ENCODE results near the gene ATXN7L2. TPM values are rescaled to one million over a fixed set of nuclear protein-coding genes. Genes with fewer than 3 reads are reported as not detected.
A peak's percentile ranks its signal among the peaks of the same experiment; 100 is the strongest.

The ATXN7L2 gene
- polyA plus RNA-seq, 2 of the 4 experiments (the other 2 are of a cell fraction) = 0.97 to 2.2 TPM

DNA sequence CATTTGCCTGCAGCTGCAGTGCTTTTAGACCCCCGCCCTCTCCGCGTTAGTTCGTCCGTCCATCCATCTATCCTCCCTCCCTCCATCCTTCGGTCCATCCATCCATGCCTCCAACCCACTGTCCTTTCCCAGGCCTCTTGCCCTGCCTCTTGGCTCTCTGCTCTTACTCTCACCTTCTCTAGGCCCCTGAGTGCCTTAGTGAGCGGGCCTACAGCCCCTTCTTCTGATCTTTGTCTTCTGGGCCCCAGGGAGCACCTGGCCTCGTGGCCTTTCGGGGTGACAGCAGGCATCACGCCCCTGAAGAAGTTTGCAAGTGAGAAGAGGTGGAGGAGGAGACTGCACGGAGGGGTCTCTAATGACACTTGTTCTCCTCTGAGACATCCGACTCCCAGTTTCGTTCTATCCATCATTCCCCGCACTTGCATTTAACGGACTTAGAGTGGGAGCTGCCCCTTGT is 842 bp downstream of the ATXN7L2 start:
- Histone ChIP-seq H3K27ac (peak overlapping the region; percentile 96 to 99), H3K9me3 (no peaks in the 10 kb centered on the region), H3K4me2 (peak overlapping the region; percentile 91), H3K4me1 (peaks cover 6% of the 10 kb centered on the region; the same call in 2 of the 3 replicates), H3K4me3 (peak overlapping the region; percentile 60)
- ChIA-PET CTCF (interaction anchor here (0.8 to 23.6 kb wide), 6 partner anchors 9 to 47 kb away, joined by 3 to 749 read pairs (median 14); partner anchors contain the start of genes CYB561D1 and GPR61), POLR2A (interaction anchor here (1.1 to 2.2 kb wide), 3 partner anchors 9 to 46 kb away, joined by 3 to 9 read pairs (median 6); partner anchors contain the start of gene CYB561D1)
- DNase-seq (ENCODE audit: low read depth in 1 of 2, low spot score in 1 of 2) (no peak), ATAC-seq (peak in 1 of 2 experiments; percentile 10; a peak in 3 of 6 replicates), FAIRE-seq (no peak)
- 59% methylated on average over 15 of the region's 15 CpGs for WGBS (ENCODE audit: missing lambda C conversion rate)
- no peak for TF ChIP-seq HOXA7 (CRISPR knock-in tag; IDR thresholded peaks at IDR 0.05)
- TF ChIP-seq, protein P1, sequence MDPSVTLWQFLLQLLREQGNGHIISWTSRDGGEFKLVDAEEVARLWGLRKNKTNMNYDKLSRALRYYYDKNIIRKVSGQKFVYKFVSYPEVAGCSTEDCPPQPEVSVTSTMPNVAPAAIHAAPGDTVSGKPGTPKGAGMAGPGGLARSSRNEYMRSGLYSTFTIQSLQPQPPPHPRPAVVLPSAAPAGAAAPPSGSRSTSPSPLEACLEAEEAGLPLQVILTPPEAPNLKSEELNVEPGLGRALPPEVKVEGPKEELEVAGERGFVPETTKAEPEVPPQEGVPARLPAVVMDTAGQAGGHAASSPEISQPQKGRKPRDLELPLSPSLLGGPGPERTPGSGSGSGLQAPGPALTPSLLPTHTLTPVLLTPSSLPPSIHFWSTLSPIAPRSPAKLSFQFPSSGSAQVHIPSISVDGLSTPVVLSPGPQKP (IDR thresholded peaks at IDR 0.05; ENCODE audit: low read depth, low read length) = no peak

DNA sequence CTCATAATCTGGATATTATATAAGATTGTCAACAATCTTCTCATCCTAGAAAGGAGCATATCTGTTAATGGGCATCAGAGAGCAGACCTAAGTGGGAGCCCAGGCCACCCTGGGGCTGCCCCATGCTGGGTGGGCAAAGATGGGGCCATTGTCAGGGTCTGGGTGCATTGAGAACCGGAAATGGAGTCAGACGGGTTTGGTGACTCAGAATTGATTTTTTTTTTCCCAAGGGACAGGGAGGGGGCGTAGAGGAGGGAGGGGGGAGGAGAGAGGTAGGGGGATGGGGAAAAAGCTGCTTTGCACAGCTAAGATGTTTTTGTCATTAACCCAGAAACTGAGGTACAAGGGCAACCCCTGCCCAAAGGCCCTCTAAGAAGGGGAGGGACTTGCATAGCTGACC is 1.3 kb downstream of the ATXN7L2 start:
- CTCF ChIA-PET = interaction anchor here (0.8 to 23.6 kb wide), 7 partner anchors 9 to 47 kb away, joined by 3 to 749 read pairs (median 4); partner anchors contain the start of genes CYB561D1 and GPR61
- Histone ChIP-seq H3K4me3 (no peak overlapping the region), H3K4me1 (peaks cover 6% of the 10 kb centered on the region; the same call in 2 of the 3 replicates), H3K4me2 (peak overlapping the region; percentile 91), H3K9me3 (no peaks in the 10 kb centered on the region), H3K27ac (peak overlapping the region in 1 of 2 experiments; percentile 99; a peak in 2 of 6 replicates)
- WGBS (ENCODE audit: missing lambda C conversion rate) = 23% methylated on average over 3 of the region's 3 CpGs
- ATAC-seq = no peak
- POLR2A ChIA-PET = no interaction called here
- TF ChIP-seq SMC3 (IDR thresholded peaks at IDR 0.05) = no peak
- TF ChIP-seq, protein P2, sequence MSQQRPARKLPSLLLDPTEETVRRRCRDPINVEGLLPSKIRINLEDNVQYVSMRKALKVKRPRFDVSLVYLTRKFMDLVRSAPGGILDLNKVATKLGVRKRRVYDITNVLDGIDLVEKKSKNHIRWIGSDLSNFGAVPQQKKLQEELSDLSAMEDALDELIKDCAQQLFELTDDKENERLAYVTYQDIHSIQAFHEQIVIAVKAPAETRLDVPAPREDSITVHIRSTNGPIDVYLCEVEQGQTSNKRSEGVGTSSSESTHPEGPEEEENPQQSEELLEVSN (IDR thresholded peaks at IDR 0.05; ENCODE audit: borderline replicate concordance, low read depth) = no peak
- no peak for TF ChIP-seq POLR2A (IDR thresholded peaks at IDR 0.05; ENCODE audit: low read length)
- no peak for TF ChIP-seq POLR2AphosphoS2 (conservative IDR thresholded peaks at IDR 0.05; ENCODE audit: low read length)
- TF ChIP-seq, protein P3, sequence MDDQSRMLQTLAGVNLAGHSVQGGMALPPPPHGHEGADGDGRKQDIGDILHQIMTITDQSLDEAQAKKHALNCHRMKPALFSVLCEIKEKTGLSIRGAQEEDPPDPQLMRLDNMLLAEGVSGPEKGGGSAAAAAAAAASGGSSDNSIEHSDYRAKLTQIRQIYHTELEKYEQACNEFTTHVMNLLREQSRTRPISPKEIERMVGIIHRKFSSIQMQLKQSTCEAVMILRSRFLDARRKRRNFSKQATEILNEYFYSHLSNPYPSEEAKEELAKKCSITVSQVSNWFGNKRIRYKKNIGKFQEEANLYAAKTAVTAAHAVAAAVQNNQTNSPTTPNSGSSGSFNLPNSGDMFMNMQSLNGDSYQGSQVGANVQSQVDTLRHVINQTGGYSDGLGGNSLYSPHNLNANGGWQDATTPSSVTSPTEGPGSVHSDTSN (IDR thresholded peaks at IDR 0.05) = no peak
- TF ChIP-seq, protein P4, sequence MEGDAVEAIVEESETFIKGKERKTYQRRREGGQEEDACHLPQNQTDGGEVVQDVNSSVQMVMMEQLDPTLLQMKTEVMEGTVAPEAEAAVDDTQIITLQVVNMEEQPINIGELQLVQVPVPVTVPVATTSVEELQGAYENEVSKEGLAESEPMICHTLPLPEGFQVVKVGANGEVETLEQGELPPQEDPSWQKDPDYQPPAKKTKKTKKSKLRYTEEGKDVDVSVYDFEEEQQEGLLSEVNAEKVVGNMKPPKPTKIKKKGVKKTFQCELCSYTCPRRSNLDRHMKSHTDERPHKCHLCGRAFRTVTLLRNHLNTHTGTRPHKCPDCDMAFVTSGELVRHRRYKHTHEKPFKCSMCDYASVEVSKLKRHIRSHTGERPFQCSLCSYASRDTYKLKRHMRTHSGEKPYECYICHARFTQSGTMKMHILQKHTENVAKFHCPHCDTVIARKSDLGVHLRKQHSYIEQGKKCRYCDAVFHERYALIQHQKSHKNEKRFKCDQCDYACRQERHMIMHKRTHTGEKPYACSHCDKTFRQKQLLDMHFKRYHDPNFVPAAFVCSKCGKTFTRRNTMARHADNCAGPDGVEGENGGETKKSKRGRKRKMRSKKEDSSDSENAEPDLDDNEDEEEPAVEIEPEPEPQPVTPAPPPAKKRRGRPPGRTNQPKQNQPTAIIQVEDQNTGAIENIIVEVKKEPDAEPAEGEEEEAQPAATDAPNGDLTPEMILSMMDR (IDR thresholded peaks at IDR 0.05) = no peak
- TF ChIP-seq, protein P5, sequence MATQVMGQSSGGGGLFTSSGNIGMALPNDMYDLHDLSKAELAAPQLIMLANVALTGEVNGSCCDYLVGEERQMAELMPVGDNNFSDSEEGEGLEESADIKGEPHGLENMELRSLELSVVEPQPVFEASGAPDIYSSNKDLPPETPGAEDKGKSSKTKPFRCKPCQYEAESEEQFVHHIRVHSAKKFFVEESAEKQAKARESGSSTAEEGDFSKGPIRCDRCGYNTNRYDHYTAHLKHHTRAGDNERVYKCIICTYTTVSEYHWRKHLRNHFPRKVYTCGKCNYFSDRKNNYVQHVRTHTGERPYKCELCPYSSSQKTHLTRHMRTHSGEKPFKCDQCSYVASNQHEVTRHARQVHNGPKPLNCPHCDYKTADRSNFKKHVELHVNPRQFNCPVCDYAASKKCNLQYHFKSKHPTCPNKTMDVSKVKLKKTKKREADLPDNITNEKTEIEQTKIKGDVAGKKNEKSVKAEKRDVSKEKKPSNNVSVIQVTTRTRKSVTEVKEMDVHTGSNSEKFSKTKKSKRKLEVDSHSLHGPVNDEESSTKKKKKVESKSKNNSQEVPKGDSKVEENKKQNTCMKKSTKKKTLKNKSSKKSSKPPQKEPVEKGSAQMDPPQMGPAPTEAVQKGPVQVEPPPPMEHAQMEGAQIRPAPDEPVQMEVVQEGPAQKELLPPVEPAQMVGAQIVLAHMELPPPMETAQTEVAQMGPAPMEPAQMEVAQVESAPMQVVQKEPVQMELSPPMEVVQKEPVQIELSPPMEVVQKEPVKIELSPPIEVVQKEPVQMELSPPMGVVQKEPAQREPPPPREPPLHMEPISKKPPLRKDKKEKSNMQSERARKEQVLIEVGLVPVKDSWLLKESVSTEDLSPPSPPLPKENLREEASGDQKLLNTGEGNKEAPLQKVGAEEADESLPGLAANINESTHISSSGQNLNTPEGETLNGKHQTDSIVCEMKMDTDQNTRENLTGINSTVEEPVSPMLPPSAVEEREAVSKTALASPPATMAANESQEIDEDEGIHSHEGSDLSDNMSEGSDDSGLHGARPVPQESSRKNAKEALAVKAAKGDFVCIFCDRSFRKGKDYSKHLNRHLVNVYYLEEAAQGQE (IDR thresholded peaks at IDR 0.05) = no peak
- TF ChIP-seq JUNB (IDR thresholded peaks at IDR 0.05) = no peak
- FAIRE-seq = no peak
- no peak for DNase-seq (ENCODE audit: low read depth in 1 of 2, low spot score in 1 of 2)

DNA sequence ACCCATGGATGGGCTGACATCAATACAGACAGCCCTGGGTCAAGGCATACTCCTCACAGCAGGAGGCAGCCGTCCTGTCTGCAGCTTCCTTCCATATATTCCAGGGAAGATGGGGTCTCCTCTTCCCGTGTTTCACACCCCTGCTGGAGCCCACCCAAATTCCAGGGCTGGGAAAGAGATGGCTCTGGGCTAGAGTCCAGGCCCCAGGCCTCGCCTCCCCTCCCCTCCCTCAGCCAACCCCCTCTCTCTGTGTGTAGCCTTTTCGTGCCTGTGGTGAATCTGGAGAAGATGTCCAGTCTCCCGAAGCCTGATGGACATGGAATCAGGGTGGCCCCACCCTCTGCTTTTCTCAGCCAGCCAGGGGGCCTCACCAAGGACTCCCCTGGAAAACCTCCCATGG is 3.6 kb downstream of the ATXN7L2 start:
- FAIRE-seq (no peak), ATAC-seq (no peak), DNase-seq (ENCODE audit: low read depth in 1 of 2, low spot score in 1 of 2) (no peak)
- Histone ChIP-seq H3K9me3 (no peaks in the 10 kb centered on the region), H3K27ac (no peak overlapping the region), H3K4me1 (peaks cover 6% of the 10 kb centered on the region; the same call in 2 of the 3 replicates), H3K4me2 (no peak overlapping the region), H3K4me3 (no peak overlapping the region)
- CTCF ChIA-PET = interaction anchor here (4.0 to 23.6 kb wide), 3 partner anchors 11 to 45 kb away, joined by 30 to 749 read pairs (median 33); partner anchors contain the start of gene GPR61
- 76% methylated on average over 4 of the region's 5 CpGs for WGBS (ENCODE audit: missing lambda C conversion rate)
- POLR2A ChIA-PET = no interaction called here
- no peak for TF ChIP-seq TP53 (CRISPR knock-in tag; IDR thresholded peaks at IDR 0.05)
- no peak for TF ChIP-seq KDM1A (IDR thresholded peaks at IDR 0.05; ENCODE audit: low read depth)
- TF ChIP-seq HOXB13 (CRISPR knock-in tag; IDR thresholded peaks at IDR 0.05; ENCODE audit: low read depth) = no peak
- TF ChIP-seq NPAS2 (CRISPR knock-in tag; IDR thresholded peaks at IDR 0.05; ENCODE audit: borderline replicate concordance) = no peak
- no peak for TF ChIP-seq KDM5A (IDR thresholded peaks at IDR 0.05)
- no peak for TF ChIP-seq FOSL2 (IDR thresholded peaks at IDR 0.05)
- no peak for TF ChIP-seq FOSL2 (CRISPR knock-in tag; IDR thresholded peaks at IDR 0.05)
- TF ChIP-seq ZSCAN20 (CRISPR knock-in tag; IDR thresholded peaks at IDR 0.05) = no peak
- TF ChIP-seq POLR2AphosphoS2 (conservative IDR thresholded peaks at IDR 0.05; ENCODE audit: low read length) = no peak
- TF ChIP-seq, protein P6, sequence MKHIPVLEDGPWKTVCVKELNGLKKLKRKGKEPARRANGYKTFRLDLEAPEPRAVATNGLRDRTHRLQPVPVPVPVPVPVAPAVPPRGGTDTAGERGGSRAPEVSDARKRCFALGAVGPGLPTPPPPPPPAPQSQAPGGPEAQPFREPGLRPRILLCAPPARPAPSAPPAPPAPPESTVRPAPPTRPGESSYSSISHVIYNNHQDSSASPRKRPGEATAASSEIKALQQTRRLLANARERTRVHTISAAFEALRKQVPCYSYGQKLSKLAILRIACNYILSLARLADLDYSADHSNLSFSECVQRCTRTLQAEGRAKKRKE (CRISPR knock-in tag; IDR thresholded peaks at IDR 0.05; ENCODE audit: low read depth) = no peak
- TF ChIP-seq RARB (CRISPR knock-in tag; IDR thresholded peaks at IDR 0.05) = no peak
- no peak for TF ChIP-seq NR3C1 (IDR thresholded peaks at IDR 0.05)
- no peak for TF ChIP-seq EP300 (IDR thresholded peaks at IDR 0.05)
- TF ChIP-seq ZC3H11A (IDR thresholded peaks at IDR 0.05) = no peak
- no peak for TF ChIP-seq FOSB (CRISPR knock-in tag; IDR thresholded peaks at IDR 0.05)
- TF ChIP-seq ZNF302 (CRISPR knock-in tag; IDR thresholded peaks at IDR 0.05) = no peak

Measured in A549 (cell line).